GM19043 (cell line): Measurements from ENCODE around the gene AUTS2.
"Not testable (repeated sequence)": the region's sequence is repeated elsewhere in the genome, so short reads cannot be mapped to it uniquely, and the experiment has no call there.

ENCODE experiments used
- ATAC-seq: cut with Tn5 transposase; IDR thresholded peaks from one replicate; pipeline ENCODE4 v1.9.1; 2021; ENCODE audit warnings: low read depth; ENCODE audit not compliant: unreplicated experiment

The AUTS2 gene

DNA sequence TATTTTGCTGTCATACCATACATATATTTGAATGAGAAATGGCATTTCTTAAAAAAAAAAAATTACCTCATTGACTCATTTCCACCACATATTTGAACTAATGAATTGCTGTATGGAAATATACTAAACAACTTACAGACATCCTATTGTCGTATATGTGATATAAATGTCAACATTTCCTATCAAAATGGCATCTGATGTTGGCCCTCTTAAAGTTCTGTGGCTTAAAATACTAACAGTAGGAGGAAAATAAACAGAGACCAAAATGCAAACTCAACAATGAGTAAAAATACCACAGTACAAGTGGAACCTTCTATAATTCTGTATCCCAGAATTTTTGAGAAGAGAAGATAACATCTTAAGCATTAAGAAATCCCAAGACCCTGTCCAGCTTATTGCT, 1128.0 kb downstream of the AUTS2 start:
- ATAC-seq = no peak

DNA sequence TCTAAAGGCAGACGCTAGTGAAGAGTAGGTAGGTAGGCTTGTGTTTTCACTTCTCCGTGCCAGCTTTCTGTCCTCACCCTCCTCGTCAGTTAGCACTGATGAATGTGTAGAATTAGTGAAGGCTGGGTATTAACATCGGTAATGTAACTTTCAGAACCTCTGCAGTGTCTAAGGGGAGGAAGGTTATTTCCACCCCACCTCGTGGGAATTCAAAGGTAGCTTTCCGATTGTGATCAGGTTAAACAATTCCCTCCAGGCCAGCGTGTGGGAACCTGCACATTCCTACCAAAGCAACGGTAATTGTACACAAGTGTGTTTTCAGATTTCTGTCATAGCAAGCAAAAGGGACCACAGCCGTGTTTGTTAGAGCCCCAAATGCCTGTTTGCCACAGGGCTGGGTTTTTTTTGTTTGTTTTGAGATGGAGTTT, 1128.7 kb downstream of the AUTS2 start:
- no peak for ATAC-seq

DNA sequence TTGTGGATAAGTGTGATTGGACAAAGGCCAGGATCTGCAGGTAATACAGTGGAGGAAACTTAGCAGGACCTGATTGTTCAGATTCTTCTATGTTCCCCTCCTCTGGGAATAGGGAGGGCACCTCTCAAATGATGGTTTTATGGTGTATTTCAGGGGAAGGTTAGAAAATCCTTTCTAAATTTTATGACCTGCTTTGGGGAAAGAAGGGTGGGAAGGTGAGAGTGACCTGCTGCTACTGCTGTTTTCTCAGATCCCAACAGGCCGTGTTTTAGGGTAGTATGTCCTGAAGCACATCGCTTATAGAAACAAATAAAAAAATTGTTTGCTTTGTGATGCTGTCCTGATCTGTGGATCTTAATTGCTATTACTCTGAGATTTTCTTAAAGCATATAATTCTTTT, 1129.6 kb downstream of the AUTS2 start:
- no peak for ATAC-seq

DNA sequence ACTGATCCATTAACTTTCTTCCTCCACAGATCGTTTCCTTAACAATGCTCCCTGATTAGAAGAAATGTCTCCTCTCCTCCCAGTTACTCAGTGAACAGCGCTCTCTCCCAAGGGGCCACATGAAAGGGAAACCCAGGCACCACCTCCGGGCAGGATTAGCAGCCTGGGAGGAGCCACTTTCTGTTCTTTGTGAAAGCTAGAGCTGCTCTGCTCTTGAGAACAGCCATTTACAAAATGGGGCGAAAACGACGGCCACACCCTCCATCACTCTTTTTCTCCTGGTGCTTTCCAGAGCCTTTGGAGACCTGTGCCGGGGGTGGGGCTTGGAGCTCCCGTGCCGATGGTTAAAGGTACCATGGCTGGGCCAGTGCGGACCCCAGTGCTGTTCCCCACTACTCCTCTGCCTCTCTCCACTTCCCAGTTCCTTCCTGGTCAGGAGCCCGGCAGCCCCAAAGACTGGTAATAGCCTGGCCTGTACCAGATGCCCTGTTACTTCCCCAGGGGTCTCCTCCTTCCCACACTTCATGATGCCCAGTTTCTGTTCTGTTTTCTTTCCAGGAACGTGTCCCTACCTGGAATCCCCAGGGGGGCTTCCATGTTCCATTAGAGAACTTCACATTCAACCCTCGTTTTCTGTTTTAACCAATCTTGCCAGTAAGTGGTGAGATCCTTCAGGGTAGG, 1130.7 kb downstream of the AUTS2 start:
- no peak for ATAC-seq

- ATAC-seq = not testable (repeated sequence)
Measured at GRCh38 chr7:70729553-70730157, 1131.4 kb downstream of the AUTS2 start.

GRCh38 chr7:70730451-70731110, 1132.3 kb downstream of the AUTS2 start:
- ATAC-seq = no peak

GRCh38 chr7:70733090-70733489, 1134.8 kb downstream of the AUTS2 start:
- no peak for ATAC-seq

DNA sequence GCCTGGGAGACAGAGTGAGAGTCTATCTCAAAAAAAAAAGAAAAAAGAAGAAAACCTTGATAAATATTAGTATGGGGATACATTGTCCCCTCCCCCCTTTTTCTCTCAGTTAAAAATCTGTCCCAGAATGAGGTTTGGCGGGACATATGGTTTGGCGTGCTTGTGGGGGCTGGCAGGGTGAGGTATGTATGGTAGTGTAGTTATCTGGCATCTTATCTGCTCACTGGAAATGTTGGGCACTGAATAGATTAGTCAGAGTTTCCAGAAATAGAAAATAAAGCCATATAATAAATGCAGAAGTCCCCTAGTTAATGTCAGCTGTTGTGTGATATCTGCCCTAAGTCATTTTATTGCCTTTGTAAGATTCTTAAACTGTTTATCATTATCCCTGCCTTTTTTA, 1136.1 kb downstream of the AUTS2 start:
- ATAC-seq = no peak

- no peak for ATAC-seq
Measured at GRCh38 chr7:70735313-70735712, 1137.0 kb downstream of the AUTS2 start.

DNA sequence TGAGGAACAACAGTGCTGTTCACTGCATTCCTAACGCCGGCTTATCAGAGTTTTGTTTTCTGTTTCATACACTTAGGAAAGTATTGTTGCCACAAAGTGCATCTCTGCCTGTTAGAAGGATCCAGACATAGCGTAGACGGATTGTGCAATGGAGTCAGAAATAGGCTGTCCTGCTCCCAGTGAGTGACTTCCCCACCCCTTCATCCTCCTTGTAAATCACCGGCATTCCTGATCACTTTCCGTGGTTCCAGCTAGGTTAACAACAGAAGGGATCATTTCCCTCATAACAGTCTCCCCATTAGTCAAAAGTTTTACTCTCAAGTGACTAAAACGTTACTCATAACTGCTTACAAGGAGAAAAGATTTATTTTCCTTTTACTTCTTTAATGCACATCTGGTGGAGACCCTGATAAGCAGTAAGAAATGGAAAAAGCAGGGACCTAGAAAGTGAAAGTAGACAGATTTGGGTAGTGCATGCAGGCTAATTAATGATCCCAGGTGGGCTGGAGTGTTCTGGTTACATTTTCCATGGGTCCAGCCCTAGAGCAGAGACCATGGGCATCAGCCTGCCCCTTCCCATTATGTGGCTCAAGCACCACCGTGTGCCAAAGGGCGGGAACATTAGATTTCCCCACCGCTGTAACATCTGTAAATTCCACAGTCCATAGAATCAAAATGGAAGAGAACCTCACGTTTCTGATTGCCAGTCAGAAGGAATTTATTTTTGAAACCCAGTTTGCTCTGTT, 1138.6 kb downstream of the AUTS2 start:
- ATAC-seq = no peak

DNA sequence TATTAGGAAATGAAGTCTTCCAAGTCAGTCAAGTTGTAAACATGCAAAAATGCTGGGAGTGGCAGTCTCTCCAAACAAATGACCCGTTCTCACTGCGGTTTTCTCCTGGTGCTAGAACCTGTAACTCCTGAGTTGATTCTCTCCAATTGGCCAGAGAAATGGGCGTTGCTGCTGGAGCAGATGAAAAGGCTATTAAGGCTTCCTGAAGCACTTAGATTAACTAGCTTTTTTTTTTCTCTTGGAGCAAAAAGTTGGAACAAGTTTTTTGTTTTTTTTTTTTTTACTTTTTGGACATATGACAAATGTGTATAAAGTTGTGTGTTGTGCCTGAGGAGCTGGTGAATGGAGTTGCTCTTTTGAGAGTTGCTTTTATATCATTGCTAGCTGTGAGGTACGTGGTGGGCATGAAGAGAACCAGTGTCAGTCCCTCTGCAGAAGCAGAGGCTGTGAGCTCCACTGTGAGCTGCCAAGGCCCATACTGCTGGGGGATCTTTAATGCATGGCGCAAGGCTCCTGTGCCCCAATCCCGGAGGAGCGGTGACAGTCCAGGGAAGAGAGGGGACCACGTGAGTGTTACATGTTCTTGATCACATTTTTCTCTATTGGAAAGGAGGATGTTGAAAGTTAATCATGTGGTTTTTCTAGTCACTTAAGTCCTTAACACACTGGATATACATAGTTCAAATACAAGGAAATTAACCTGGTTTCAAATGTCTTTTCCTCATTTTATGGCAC, 1140.0 kb downstream of the AUTS2 start:
- no peak for ATAC-seq

DNA sequence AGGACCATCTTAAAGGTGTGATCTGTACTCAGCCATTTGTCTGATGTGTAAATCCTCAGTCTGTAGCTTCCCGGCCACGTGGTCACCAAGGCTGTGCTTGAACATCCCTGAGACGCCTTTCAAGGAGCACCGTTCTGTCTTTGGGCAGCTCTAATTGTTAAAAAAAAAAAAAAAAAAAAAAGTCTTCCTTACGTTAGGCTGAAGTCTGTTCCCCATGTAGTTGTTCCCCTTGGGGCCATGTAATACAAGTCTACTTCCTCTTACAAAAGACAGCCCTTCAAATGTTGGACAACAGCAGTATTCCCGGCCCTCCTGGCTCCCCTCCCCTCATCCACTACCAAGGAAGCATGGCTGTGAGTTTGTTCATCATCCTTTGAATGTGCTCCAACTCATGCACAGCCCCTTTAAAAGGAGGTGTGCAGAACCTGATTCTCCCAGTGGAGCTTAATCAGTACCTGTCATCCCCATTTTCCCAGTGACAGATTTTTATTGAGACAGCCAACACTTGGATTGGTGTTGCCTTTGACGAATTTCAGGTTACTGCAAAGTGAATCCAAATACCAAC, 1141.5 kb downstream of the AUTS2 start:
- no peak for ATAC-seq

DNA sequence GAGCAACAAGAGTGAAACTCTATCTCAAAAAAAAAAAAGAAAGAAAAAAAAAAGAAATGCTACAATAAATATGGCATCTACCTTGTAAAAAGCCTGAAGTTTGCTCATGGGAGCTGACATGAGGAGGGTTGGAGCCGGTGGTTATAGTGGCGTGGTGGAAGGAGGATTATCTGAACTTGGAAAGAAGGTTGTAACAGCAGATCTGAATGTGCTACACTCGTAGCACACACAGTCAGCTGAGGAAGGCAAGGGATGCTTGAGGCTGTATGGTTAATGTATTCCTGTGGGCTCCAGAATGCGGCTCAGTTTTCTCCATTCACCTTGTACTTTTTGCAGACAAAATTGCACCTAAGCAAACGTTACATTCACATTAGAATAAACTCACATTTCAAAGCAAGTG, 1143.4 kb downstream of the AUTS2 start:
- ATAC-seq = no peak

- no peak for ATAC-seq
Measured at GRCh38 chr7:70743531-70744325, 1145.5 kb downstream of the AUTS2 start.

DNA sequence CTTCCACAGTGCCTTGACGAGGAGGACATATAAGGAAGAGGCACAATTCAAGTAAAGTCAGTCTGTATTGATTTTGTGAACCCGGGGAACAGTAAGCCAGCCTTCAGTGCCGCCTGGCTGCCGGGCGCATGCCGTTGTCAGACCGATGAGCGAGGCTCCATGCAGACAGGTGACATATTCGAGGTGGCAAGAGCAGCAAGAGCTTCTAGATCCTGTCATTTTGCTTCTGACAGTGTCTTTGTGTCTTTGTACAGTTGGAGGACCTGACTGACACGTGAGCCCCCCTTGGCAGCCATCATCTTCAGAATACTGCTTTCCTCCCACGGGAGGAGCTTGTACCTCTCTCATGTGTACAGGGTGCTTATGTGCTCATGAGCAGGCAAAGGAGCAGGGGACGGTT, 1146.2 kb downstream of the AUTS2 start:
- no peak for ATAC-seq

DNA sequence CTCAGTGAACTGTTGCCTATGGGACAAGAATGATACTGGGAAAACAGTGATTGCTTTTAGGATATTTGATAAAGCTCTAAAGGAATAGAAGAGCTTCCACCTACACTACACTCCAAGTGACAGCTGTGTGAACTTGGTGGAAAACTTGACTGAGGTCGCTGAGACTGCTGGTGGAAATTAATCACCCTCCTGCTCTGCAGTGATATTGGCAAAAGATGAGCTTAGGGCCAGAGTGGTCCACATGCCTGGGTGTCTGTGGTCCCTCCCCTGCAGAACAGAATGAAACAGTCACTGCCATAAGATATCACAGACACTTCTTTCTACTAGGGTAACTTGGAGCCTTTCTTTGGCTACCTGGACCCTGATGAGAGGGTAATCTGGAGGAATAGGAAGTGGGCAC, 1151.6 kb downstream of the AUTS2 start:
- no peak for ATAC-seq

DNA sequence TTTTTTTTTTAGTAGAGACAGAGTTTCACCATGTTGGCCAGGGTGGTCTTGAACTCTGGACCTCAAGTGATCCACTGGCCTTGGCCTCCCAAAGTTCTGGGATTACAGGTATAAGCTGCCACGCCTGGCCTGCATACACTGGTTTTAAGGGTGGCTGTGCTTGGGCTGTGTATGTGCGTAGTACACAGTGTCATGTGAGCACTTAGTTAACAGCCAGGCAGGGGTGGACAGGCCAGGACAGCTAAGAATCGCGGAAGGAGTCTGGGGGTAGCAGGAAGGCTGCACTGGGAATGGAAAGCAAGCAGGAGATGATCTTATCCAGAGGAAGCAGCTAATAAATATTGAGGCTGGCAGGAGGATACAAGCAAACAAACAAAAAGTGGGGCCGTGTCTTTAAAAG, 1153.6 kb downstream of the AUTS2 start:
- ATAC-seq = no peak

GRCh38 chr7:70752794-70753241, 1154.5 kb downstream of the AUTS2 start:
- ATAC-seq = no peak

DNA sequence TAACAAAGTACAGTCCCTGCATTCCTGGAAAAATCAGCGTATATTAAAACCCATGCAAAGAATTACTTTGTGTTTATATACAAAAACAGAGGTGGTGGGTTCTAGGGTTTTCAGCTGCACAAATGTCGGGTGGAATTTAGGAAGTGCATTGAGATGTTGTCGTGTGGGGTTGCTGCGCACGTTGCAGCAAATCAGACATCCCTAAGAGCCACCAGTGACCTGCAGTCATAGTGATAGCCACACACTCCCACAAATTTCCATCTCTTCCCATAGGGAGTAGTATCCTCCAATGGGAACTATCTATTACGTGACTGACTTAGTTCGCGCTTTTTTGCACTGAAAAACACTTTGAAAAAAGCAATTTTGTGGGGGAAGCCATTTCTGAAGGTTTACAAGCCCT, 1158.5 kb downstream of the AUTS2 start:
- ATAC-seq = no peak
